Endothelial cell of umbilical vein (primary cell): ENCODE results near the gene AUH. TPM values are rescaled to one million over a fixed set of nuclear protein-coding genes. Genes with fewer than 3 reads are reported as not detected.

Experiments used
- BruUV-seq: library from RNA; stranded (reverse); fragments of 400-500 nt; replicated peaks from 2 replicates; lab custom pipeline; 2021; lab: Mats Ljungman, UMichigan
- CTCF ChIA-PET: fragments of 300-600, 350-600 bp; sonication (Branson Sonifier 250); formaldehyde crosslinking; loops from one replicate; lab custom pipeline; 2021; ENCODE audit warnings: antibody characterized with exemption, inconsistent platforms; lab: Charles Lee
- POLR2A ChIA-PET: fragments of 300-600, 350-600 bp; sonication (Branson Sonifier 250); formaldehyde crosslinking; loops from one replicate; lab custom pipeline; 2021; ENCODE audit warnings: antibody characterized with exemption, inconsistent platforms; lab: Charles Lee
- DNase-seq: peaks from one replicate; pipeline ENCODE4 v3.0.0-alpha.2; 2011; ENCODE audit warnings: low read depth, low spot score
- FAIRE-seq: peaks from 2 replicates; lab custom pipeline; 2011; peaks lifted over from hg19 to GRCh38; lab: Jason Lieb, UNC
- H2AFZ ChIP-seq: 2 replicates; pipeline ENCODE4 v1.6.0; 2012; ENCODE audit warnings: low read depth, low read length, control low read depth, inconsistent platforms
- H3K27ac ChIP-seq: 2 replicates; pipeline ENCODE4 v1.5.1; 2011; ENCODE audit warnings: low read depth, mild to moderate bottlenecking, control low read depth, low read length, moderate library complexity; ENCODE audit not compliant: insufficient read depth
- H3K27me3 ChIP-seq, 2 experiments: 2 replicates each; pipeline versions ENCODE4 v1.6.0 to v1.6.1; 2011; ENCODE audit warnings: low read length in 2 of 2, mixed read lengths in 1 of 2; ENCODE audit not compliant: control insufficient read depth in 2 of 2, insufficient read depth in 2 of 2
- H3K36me3 ChIP-seq, 2 experiments: 2 replicates in 1 of 2; 3 replicates in 1 of 2; pipeline ENCODE4 v1.5.1; 2011; ENCODE audit warnings: low read length in 2 of 2, mild to moderate bottlenecking in 1 of 2, moderate library complexity in 1 of 2; ENCODE audit not compliant: control insufficient read depth in 2 of 2, insufficient read depth in 2 of 2; ENCODE audit errors: extremely low read depth in 1 of 2
- H3K4me1 ChIP-seq: 3 replicates; pipeline ENCODE4 v1.5.1; 2011; ENCODE audit warnings: mild to moderate bottlenecking, low read length; ENCODE audit not compliant: control insufficient read depth, insufficient read depth; ENCODE audit errors: extremely low read depth
- H3K4me2 ChIP-seq: 2 replicates; pipeline ENCODE4 v1.6.1; 2011; ENCODE audit warnings: low read length, control low read depth, mixed read lengths; ENCODE audit not compliant: insufficient read depth
- H3K4me3 ChIP-seq, 3 experiments: fragments of 200-600 bp in 1 of 3; sonication (generic), shearing (Covaris generic) in 1 of 3; replicated peaks in 1 of 3; 2 replicates each; pipeline ENCODE4 v1.5.1; 2011 to 2016; ENCODE audit warnings: control low read depth in 3 of 3, low read length in 3 of 3, mild to moderate bottlenecking in 2 of 3, inconsistent platforms in 1 of 3, low read depth in 1 of 3, moderate library complexity in 1 of 3; ENCODE audit not compliant: insufficient read depth in 1 of 3
- H3K79me2 ChIP-seq: 2 replicates; pipeline ENCODE4 v1.6.0; 2012; ENCODE audit warnings: low read length, inconsistent platforms; ENCODE audit not compliant: control insufficient read depth, insufficient read depth
- H3K9ac ChIP-seq: replicated peaks from 2 replicates; pipeline ENCODE3; 2011; ENCODE audit warnings: low read length, control low read depth; ENCODE audit not compliant: insufficient read depth; ENCODE audit errors: extremely low read depth
- H3K9me1 ChIP-seq: replicated peaks from 3 replicates; pipeline ENCODE4 v1.6.0; 2011; ENCODE audit warnings: mild to moderate bottlenecking, low read length; ENCODE audit not compliant: control insufficient read depth, insufficient read depth; ENCODE audit errors: extremely low read depth
- H3K9me3 ChIP-seq: replicated peaks from 2 replicates; pipeline ENCODE4 v1.5.1; 2012; ENCODE audit warnings: low read length, inconsistent platforms; ENCODE audit not compliant: control insufficient read depth, insufficient read depth
- H4K20me1 ChIP-seq: replicated peaks from 2 replicates; pipeline ENCODE3; 2011; ENCODE audit warnings: mild to moderate bottlenecking, low read length; ENCODE audit not compliant: control insufficient read depth, insufficient read depth; ENCODE audit errors: extremely low read depth
- EZH2 ChIP-seq: IDR thresholded peaks from 2 replicates; pipeline ENCODE4 v1.6.1; 2012; ENCODE audit warnings: borderline replicate concordance, low read depth, mild to moderate bottlenecking, moderate library complexity, low read length, inconsistent platforms; ENCODE audit not compliant: severe bottlenecking
- FOS ChIP-seq: IDR thresholded peaks from 2 replicates; pipeline ENCODE4 v1.6.1; 2011; ENCODE audit warnings: mild to moderate bottlenecking, low read length, moderate library complexity, borderline replicate concordance; ENCODE audit not compliant: insufficient read depth
- GATA2 ChIP-seq: IDR thresholded peaks from 2 replicates; pipeline ENCODE4 v1.7.0; 2011; ENCODE audit warnings: low read depth, mild to moderate bottlenecking, moderate library complexity, mixed read lengths, low read length; ENCODE audit not compliant: insufficient read length, insufficient read depth
- JUN ChIP-seq: IDR thresholded peaks from 2 replicates; pipeline ENCODE4 v1.6.1; 2011; ENCODE audit warnings: borderline replicate concordance, low read depth; ENCODE audit not compliant: insufficient read length, insufficient read depth
- MYC ChIP-seq: IDR thresholded peaks from one replicate; pipeline ENCODE4 v1.6.1; 2011; ENCODE audit warnings: mild to moderate bottlenecking, low read depth, low read length
- POLR2A ChIP-seq: IDR thresholded peaks from 2 replicates; pipeline ENCODE4 v1.6.1; 2012; ENCODE audit warnings: low read depth, mild to moderate bottlenecking, control low read depth, low read length
- POLR2AphosphoS5 ChIP-seq: IDR thresholded peaks from 2 replicates; pipeline ENCODE4 v1.6.1; 2012; ENCODE audit warnings: low read depth, mild to moderate bottlenecking, control low read depth, low read length, moderate library complexity; ENCODE audit not compliant: insufficient read depth
- dilution Hi-C: fragments of 300-500 bp; cut with MboI; formaldehyde crosslinking; loops from one replicate; pipeline ENCODE4 v1.15.0; 2019; ENCODE audit warnings: low sequenced_read_pairs; ENCODE audit not compliant: extremely low pct_ligation_motif_present
- intact Hi-C: fragments of 100-400 bp; cut with micrococcal nuclease; formaldehyde crosslinking; loops from one replicate; pipeline ENCODE4 v1.10.0; 2022
- polyA plus RNA-seq, 4 experiments: library from polyadenylated mRNA; depleted of rRNA in 3 of 4; stranded (reverse) in 3 of 4; unstranded in 1 of 4; fragments of >200 nt; gene quantifications; 2 replicates each; pipeline versions ENCODE4 v1.2.1 to v1.2.3, GENCODE V29; 2011 to 2012; ENCODE audit warnings: missing spikeins in 1 of 4
- total RNA-seq: library from RNA; stranded (reverse); gene quantifications from 2 replicates; pipeline ENCODE4 v1.2.3, GENCODE V29; 2021
- TF ChIP-seq, protein P1 (sequence below): IDR thresholded peaks from 2 replicates; pipeline ENCODE4 v1.6.1; 2011; ENCODE audit not compliant: insufficient read depth, insufficient read length

The AUH gene
- total and polyA plus RNA-seq, 2 donors (not counting 3 experiments of a cell fraction or from before 2014, with no cell fraction given) = 2.3 to 9.2 TPM

DNA sequence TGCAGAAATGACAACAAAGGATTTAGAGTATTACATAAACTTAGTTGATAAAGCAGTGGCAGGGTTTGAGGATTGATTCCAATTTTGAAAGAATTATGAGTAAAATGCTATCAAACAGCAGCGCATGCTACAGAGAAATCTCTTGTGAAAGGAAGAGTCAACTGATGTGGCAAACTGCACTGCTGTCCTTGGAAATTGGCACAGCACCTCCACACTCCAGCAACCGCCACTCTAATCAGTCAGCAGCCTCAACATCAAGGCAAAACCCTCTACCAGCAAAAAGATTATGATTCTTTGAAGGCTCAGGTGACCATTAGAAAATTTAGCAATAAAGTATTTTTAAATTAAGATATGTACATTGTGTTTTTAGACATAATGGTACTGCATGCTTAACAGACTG lies 66.4 kb downstream of the AUH start:
- H3K9me3 ChIP-seq = no peaks in the 10 kb centered on the region
- intact Hi-C loops = no loop called here
- no peak overlapping the region for H3K4me3 ChIP-seq
- H3K36me3 ChIP-seq = peaks cover 0 to 3% of the 10 kb centered on the region in 2 experiments
- TF ChIP-seq FOS (no peak), MYC (no peak)
- H2AFZ ChIP-seq = no peak overlapping the region
- FAIRE-seq (no peak), DNase-seq (no peak)
- no peaks in the 10 kb centered on the region for H3K4me1 ChIP-seq
- dilution Hi-C loops = no loop called here
- no peak overlapping the region for H3K9ac ChIP-seq
- no peak overlapping the region for H3K4me2 ChIP-seq
- BruUV-seq = no TSS peak
- CTCF ChIA-PET = no interaction called here
- no peak overlapping the region for H3K27ac ChIP-seq
- no peaks in the 10 kb centered on the region for H3K79me2 ChIP-seq
- H3K27me3 ChIP-seq = no peaks in the 10 kb centered on the region
- H3K9me1 ChIP-seq = no peaks in the 10 kb centered on the region
- no peaks in the 10 kb centered on the region for H4K20me1 ChIP-seq
- POLR2A ChIA-PET = no interaction called here

- BruUV-seq = no TSS peak
- ChIA-PET POLR2A (no interaction called here), CTCF (interaction anchor here (0.7 kb wide), 2 partner anchors 141 to 152 kb away, joined by 4 read pairs; no protein-coding TSS in a partner anchor)
- dilution Hi-C loops (no loop called here), intact Hi-C loops (no loop called here)
- Histone ChIP-seq H3K79me2 (no peaks in the 10 kb centered on the region), H3K9me3 (no peaks in the 10 kb centered on the region), H3K4me1 (no peaks in the 10 kb centered on the region), H4K20me1 (no peaks in the 10 kb centered on the region), H3K9ac (no peak overlapping the region), H3K9me1 (no peaks in the 10 kb centered on the region), H2AFZ (no peak overlapping the region), H3K4me2 (no peak overlapping the region), H3K36me3 (peaks cover 0 to 3% of the 10 kb centered on the region in 2 experiments), H3K27ac (no peak overlapping the region), H3K27me3 (no peaks in the 10 kb centered on the region), H3K4me3 (no peak overlapping the region)
- FAIRE-seq (no peak), DNase-seq (no peak)
- TF ChIP-seq JUN (no peak), POLR2A (no peak), MYC (no peak), GATA2 (no peak), EZH2 (no peak), POLR2AphosphoS5 (no peak), FOS (no peak)
- TF ChIP-seq, protein P1, sequence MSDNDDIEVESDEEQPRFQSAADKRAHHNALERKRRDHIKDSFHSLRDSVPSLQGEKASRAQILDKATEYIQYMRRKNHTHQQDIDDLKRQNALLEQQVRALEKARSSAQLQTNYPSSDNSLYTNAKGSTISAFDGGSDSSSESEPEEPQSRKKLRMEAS = no peak
These were observed 69.9 kb downstream of the AUH start for GRCh38 chr9:91291866-91292265.
